Hematopoietic multipotent progenitor cell treated with erythropoietin and hydrocortisone succinate and interleukin-3 and kit ligand, for 17 days (in vitro differentiated cells): Measurements from ENCODE around the gene IGFALS.

Experiments
- DNase-seq: peaks from one replicate; pipeline ENCODE4 v3.0.0-alpha.2; 2015; ENCODE audit warnings: low spot score

The IGFALS gene

GRCh38 chr16:1744338-1744840 is 49.1 kb downstream of the IGFALS start:
- DNase-seq: no peak

GRCh38 chr16:1743376-1744337 is 49.8 kb downstream of the IGFALS start:
- DNase-seq: no peak

- no peak for DNase-seq
These were observed 51.8 kb downstream of the IGFALS start for GRCh38 chr16:1741553-1742165.

- DNase-seq: no peak
These were observed 52.6 kb downstream of the IGFALS start for GRCh38 chr16:1740781-1741490.
